HEK293 (cell line): ENCODE measurements around the gene GMDS.

Source experiments
- BCL6B ChIP-seq: fragments of 450-650 bp; formaldehyde crosslinking; IDR thresholded peaks from 2 replicates; pipeline ENCODE4 v1.5.1; 2017; ENCODE audit warnings: missing biosample characterization, missing genetic modification characterization
- GLIS2 ChIP-seq: fragments of 450-650 bp; formaldehyde crosslinking; IDR thresholded peaks from 2 replicates; pipeline ENCODE4 v1.5.1; 2016; ENCODE audit warnings: missing biosample characterization, missing genetic modification characterization
- IKZF3 ChIP-seq: fragments of 450-650 bp; IDR thresholded peaks from 2 replicates; pipeline ENCODE4 v1.5.0; 2018; ENCODE audit warnings: missing biosample characterization, mild to moderate bottlenecking, missing genetic modification characterization, moderate library complexity
- KLF17 ChIP-seq: fragments of 450-650 bp; formaldehyde crosslinking; IDR thresholded peaks from 2 replicates; pipeline ENCODE4 v1.5.1; 2016; ENCODE audit warnings: missing biosample characterization, missing genetic modification characterization
- KLF8 ChIP-seq: fragments of 450-650 bp; formaldehyde crosslinking; IDR thresholded peaks from 2 replicates; pipeline ENCODE4 v1.5.1; 2016; ENCODE audit warnings: missing biosample characterization, missing genetic modification characterization
- OSR2 ChIP-seq: fragments of 450-650 bp; formaldehyde crosslinking; IDR thresholded peaks from 2 replicates; pipeline ENCODE4 v1.5.1; 2016; ENCODE audit warnings: missing biosample characterization, missing genetic modification characterization
- PATZ1 ChIP-seq: fragments of 450-650 bp; formaldehyde crosslinking; IDR thresholded peaks from 2 replicates; pipeline ENCODE4 v1.5.1; 2016; ENCODE audit warnings: missing biosample characterization, missing genetic modification characterization
- TSHZ1 ChIP-seq: fragments of 450-650 bp; formaldehyde crosslinking; IDR thresholded peaks from 2 replicates; pipeline ENCODE4 v1.5.1; 2016; ENCODE audit warnings: missing biosample characterization, missing genetic modification characterization, borderline replicate concordance
- ZBTB26 ChIP-seq: fragments of 450-650 bp; formaldehyde crosslinking; optimal IDR thresholded peaks from 2 replicates; pipeline ENCODE3; 2016; ENCODE audit warnings: missing biosample characterization, mild to moderate bottlenecking, missing genetic modification characterization
- ZEB2 ChIP-seq: fragments of 450-650 bp; formaldehyde crosslinking; IDR thresholded peaks from 2 replicates; pipeline ENCODE4 v1.5.1; 2016; ENCODE audit warnings: missing biosample characterization, missing genetic modification characterization
- ZFP37 ChIP-seq: fragments of 450-650 bp; formaldehyde crosslinking; IDR thresholded peaks from 2 replicates; pipeline ENCODE4 v1.5.1; 2016; ENCODE audit warnings: missing biosample characterization, missing genetic modification characterization
- ZFP69B ChIP-seq: fragments of 450-650 bp; formaldehyde crosslinking; IDR thresholded peaks from 2 replicates; pipeline ENCODE4 v1.5.1; 2016; ENCODE audit warnings: missing biosample characterization, missing genetic modification characterization
- ZNF138 ChIP-seq: fragments of 450-650 bp; formaldehyde crosslinking; IDR thresholded peaks from 2 replicates; pipeline ENCODE4 v1.5.1; 2016; ENCODE audit warnings: missing biosample characterization, missing genetic modification characterization, borderline replicate concordance
- ZNF148 ChIP-seq: fragments of 450-650 bp; formaldehyde crosslinking; IDR thresholded peaks from 2 replicates; pipeline ENCODE4 v1.5.0; 2017; ENCODE audit warnings: missing biosample characterization, missing genetic modification characterization, borderline replicate concordance
- ZNF248 ChIP-seq: fragments of 450-650 bp; formaldehyde crosslinking; IDR thresholded peaks from 2 replicates; pipeline ENCODE4 v1.5.1; 2017; ENCODE audit warnings: missing biosample characterization, missing genetic modification characterization
- ZNF324 ChIP-seq: fragments of 450-650 bp; formaldehyde crosslinking; IDR thresholded peaks from 2 replicates; pipeline ENCODE4 v1.5.1; 2016; ENCODE audit warnings: missing biosample characterization, missing genetic modification characterization
- ZNF341 ChIP-seq: fragments of 450-650 bp; formaldehyde crosslinking; IDR thresholded peaks from 2 replicates; pipeline ENCODE4; 2016; ENCODE audit warnings: low read depth, missing biosample characterization, missing genetic modification characterization
- ZNF354C ChIP-seq: fragments of 450-650 bp; formaldehyde crosslinking; IDR thresholded peaks from 2 replicates; pipeline ENCODE4 v1.5.1; 2016; ENCODE audit warnings: missing biosample characterization, missing genetic modification characterization, low read depth, borderline replicate concordance
- ZNF394 ChIP-seq: fragments of 450-650 bp; formaldehyde crosslinking; IDR thresholded peaks from 2 replicates; pipeline ENCODE4 v1.5.1; 2016; ENCODE audit warnings: missing biosample characterization, missing genetic modification characterization, mild to moderate bottlenecking, moderate library complexity, borderline replicate concordance
- ZNF530 ChIP-seq: fragments of 450-650 bp; formaldehyde crosslinking; IDR thresholded peaks from 2 replicates; pipeline ENCODE4 v1.5.1; 2016; ENCODE audit warnings: low read depth, missing biosample characterization, missing genetic modification characterization
- ZNF548 ChIP-seq: fragments of 450-650 bp; formaldehyde crosslinking; IDR thresholded peaks from 2 replicates; pipeline ENCODE4 v1.5.1; 2016; ENCODE audit warnings: missing biosample characterization, missing genetic modification characterization
- ZNF670 ChIP-seq: fragments of 450-650 bp; formaldehyde crosslinking; IDR thresholded peaks from 2 replicates; pipeline ENCODE4 v1.5.1; 2016; ENCODE audit warnings: missing biosample characterization, missing genetic modification characterization, low read depth
- ZNF76 ChIP-seq: fragments of 450-650 bp; formaldehyde crosslinking; IDR thresholded peaks from 2 replicates; pipeline ENCODE4; 2016; ENCODE audit warnings: low read depth, missing biosample characterization, missing genetic modification characterization, borderline replicate concordance
- ZNF785 ChIP-seq: fragments of 450-650 bp; formaldehyde crosslinking; IDR thresholded peaks from 2 replicates; pipeline ENCODE4 v1.5.1; 2016; ENCODE audit warnings: missing biosample characterization, missing genetic modification characterization
- ZNF837 ChIP-seq: fragments of 450-650 bp; formaldehyde crosslinking; IDR thresholded peaks from 2 replicates; pipeline ENCODE4 v1.5.1; 2016; ENCODE audit warnings: missing biosample characterization, missing genetic modification characterization
- ZNF843 ChIP-seq: fragments of 450-650 bp; formaldehyde crosslinking; IDR thresholded peaks from 2 replicates; pipeline ENCODE4 v1.5.1; 2016; ENCODE audit warnings: missing biosample characterization, missing genetic modification characterization
- ZSCAN4 ChIP-seq: fragments of 450-650 bp; formaldehyde crosslinking; IDR thresholded peaks from 2 replicates; pipeline ENCODE4 v1.5.1; 2017; ENCODE audit warnings: missing biosample characterization, missing genetic modification characterization

GMDS gene

GRCh38 chr6:2072453-2072852, 173.0 kb downstream of the GMDS start (continued):
- TF ChIP-seq ZNF148 (tag by site-specific recombination) (no peak), ZNF341 (tag by site-specific recombination) (no peak), ZNF843 (tag by site-specific recombination) (no peak), ZNF324 (tag by site-specific recombination) (no peak), KLF8 (tag by site-specific recombination) (no peak), ZNF248 (tag by site-specific recombination) (no peak), PATZ1 (tag by site-specific recombination) (no peak), IKZF3 (tag by site-specific recombination) (peak; percentile 32; the same call in 1 of the 2 replicates), KLF17 (tag by site-specific recombination) (no peak), ZEB2 (0 out of 2 replicates have a peak, but pooled peaks have one; percentile 24), ZFP37 (tag by site-specific recombination) (no peak), BCL6B (0 out of 2 replicates have a peak, but pooled peaks have one; percentile 11), ZNF354C (tag by site-specific recombination) (no peak), ZNF548 (tag by site-specific recombination) (no peak), ZNF76 (tag by site-specific recombination) (no peak), ZNF837 (tag by site-specific recombination) (no peak), ZFP69B (tag by site-specific recombination) (no peak), ZNF394 (tag by site-specific recombination) (no peak), ZNF138 (tag by site-specific recombination) (no peak), OSR2 (tag by site-specific recombination) (no peak), GLIS2 (tag by site-specific recombination) (no peak), ZSCAN4 (tag by site-specific recombination) (no peak), ZNF785 (tag by site-specific recombination) (no peak), ZBTB26 (no peak), TSHZ1 (tag by site-specific recombination) (no peak), ZNF670 (tag by site-specific recombination) (no peak), ZNF530 (no peak)
- TF ChIP-seq, all 188 proteins: peak for 6
